GM23248 (cell line): ENCODE results near the gene MRAS.

ENCODE experiments used
- EZH2 ChIP-seq: fragments of 200-600 bp; sonication (generic); IDR thresholded peaks from 2 replicates; pipeline ENCODE4 v1.6.1; 2018; ENCODE audit warnings: antibody characterized with exemption, mild to moderate bottlenecking; ENCODE audit not compliant: insufficient read depth, poor library complexity, severe bottlenecking
- EZH2phosphoT487 ChIP-seq: fragments of 200-600 bp; sonication (generic); IDR thresholded peaks from 2 replicates; pipeline ENCODE4 v1.6.1; 2018; ENCODE audit warnings: antibody characterized with exemption, moderate library complexity, mild to moderate bottlenecking, low read depth; ENCODE audit not compliant: insufficient read depth

DNA sequence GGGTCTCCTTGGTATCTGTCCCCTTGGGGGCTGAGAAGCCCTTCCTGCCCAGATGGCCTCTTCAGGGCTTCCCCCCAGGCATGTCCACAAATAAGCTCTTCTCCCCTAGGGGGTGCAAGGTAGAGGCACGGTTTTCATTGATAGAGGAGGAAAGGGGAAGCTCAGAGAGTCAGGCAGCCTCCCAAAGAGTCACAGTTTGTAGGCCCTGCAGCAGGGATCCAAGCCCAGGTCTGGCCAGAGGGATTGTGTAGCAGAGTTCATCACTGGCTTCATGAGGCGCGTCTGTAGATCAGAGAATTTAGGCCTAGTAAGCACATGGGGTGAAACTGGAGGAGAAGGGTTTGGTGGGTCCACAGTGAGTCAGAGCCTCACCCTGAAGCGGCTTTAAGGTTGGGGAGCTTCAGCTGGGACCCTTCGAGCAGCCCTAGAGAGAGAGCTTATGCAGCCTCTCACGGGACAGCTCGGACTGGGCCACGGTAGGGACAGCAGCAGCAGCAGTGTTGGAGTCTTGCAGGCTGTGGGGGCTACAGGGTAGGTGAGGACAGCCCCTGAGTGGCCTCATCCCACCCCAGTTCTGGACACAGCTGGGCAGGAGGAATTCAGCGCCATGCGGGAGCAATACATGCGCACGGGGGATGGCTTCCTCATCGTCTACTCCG, 48.5 kb downstream of the MRAS start:
- no peak for TF ChIP-seq EZH2
- no peak for TF ChIP-seq EZH2phosphoT487
